ENCODE results near the gene ZNF584.

ZNF584 gene

GRCh38 chr19:58466760-58467589 is 58.5 kb downstream of the ZNF584 start, which contains the start of gene ZNF324:
Gene ZNF324, plus strand, starts transcription at chr19:58467080. Its CDS starts 2,106 bp downstream, at chr19:58469186.
- TF ChIP-seq, protein P1, sequence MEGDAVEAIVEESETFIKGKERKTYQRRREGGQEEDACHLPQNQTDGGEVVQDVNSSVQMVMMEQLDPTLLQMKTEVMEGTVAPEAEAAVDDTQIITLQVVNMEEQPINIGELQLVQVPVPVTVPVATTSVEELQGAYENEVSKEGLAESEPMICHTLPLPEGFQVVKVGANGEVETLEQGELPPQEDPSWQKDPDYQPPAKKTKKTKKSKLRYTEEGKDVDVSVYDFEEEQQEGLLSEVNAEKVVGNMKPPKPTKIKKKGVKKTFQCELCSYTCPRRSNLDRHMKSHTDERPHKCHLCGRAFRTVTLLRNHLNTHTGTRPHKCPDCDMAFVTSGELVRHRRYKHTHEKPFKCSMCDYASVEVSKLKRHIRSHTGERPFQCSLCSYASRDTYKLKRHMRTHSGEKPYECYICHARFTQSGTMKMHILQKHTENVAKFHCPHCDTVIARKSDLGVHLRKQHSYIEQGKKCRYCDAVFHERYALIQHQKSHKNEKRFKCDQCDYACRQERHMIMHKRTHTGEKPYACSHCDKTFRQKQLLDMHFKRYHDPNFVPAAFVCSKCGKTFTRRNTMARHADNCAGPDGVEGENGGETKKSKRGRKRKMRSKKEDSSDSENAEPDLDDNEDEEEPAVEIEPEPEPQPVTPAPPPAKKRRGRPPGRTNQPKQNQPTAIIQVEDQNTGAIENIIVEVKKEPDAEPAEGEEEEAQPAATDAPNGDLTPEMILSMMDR (IDR thresholded peaks at IDR 0.05; ENCODE audit: low read depth, low read length) = no peak

More at GRCh38 chr19:58466760-58467589, 58.5 kb downstream of the ZNF584 start, which contains the start of gene ZNF324:
- DNase-seq (ENCODE audit: extremely low read depth, low read depth) = peak; percentile 82

Measured in AG09319 (cell line).